Tibial artery (tissue), 4 donors: ENCODE measurements around the gene PDE3A.

Experiments
- DNase-seq, 2 donors: peaks; one replicate each; pipeline ENCODE4 v3.0.0-alpha.2; 2019
- H3K27ac ChIP-seq, 2 donors: fragments of 200-600 bp; sonication (generic) in 1 of 2; 1 replicate in 1 of 2; 2 replicates in 1 of 2; pipeline ENCODE4 v1.5.1; 2018 to 2019; ENCODE audit warnings: mild to moderate bottlenecking in 1 of 2
- H3K27me3 ChIP-seq, 2 donors: fragments of 200-600 bp; sonication (generic) in 1 of 2; one replicate each; pipeline versions ENCODE4 v1.5.1 to v1.6.0; 2016 to 2019
- H3K36me3 ChIP-seq, 3 donors: fragments of 200-600 bp; sonication (generic) in 2 of 3; one replicate each; pipeline ENCODE4 v1.5.1; 2016 to 2019; ENCODE audit warnings: mild to moderate bottlenecking in 2 of 3
- H3K4me1 ChIP-seq, 4 donors: fragments of 200-600 bp; sonication (generic) in 2 of 4; 1 replicate in 3 of 4; 2 replicates in 1 of 4; pipeline ENCODE4 v1.5.1; 2016 to 2019
- H3K4me3 ChIP-seq, 2 donors: fragments of 200-600 bp; sonication (generic) in 1 of 2; 1 replicate in 1 of 2; 2 replicates in 1 of 2; pipeline ENCODE4 v1.5.1; 2018 to 2019; ENCODE audit warnings: mild to moderate bottlenecking in 2 of 2
- H3K9me3 ChIP-seq, 3 donors: fragments of 200-600 bp; sonication (generic) in 1 of 3; one replicate each; pipeline ENCODE4 v1.5.1; 2016 to 2019
- intact Hi-C: fragments of 100-400 bp; cut with DNase I; formaldehyde crosslinking; loops from one replicate; pipeline ENCODE4 v1.15.0; 2023; ENCODE audit warnings: low total_unique reads
- TF ChIP-seq, protein P1 (sequence below), 2 experiments: fragments of 200-600 bp in 1 of 2; fragments of 450-650 bp in 1 of 2; IDR thresholded peaks; one replicate each; pipeline ENCODE4 v1.5.1; 2017 to 2019; ENCODE audit warnings: antibody characterized with exemption in 2 of 2, mild to moderate bottlenecking in 1 of 2, moderate library complexity in 1 of 2

Gene PDE3A

GRCh38 chr12:20424841-20425240 lies 56.5 kb downstream of the PDE3A start:
- peaks cover 0 to 79% (median 22%) of the 10 kb centered on the region in 4 donors for H3K4me1 ChIP-seq
- no peaks in the 10 kb centered on the region for H3K27me3 ChIP-seq
- H3K4me3 ChIP-seq, result no peak overlapping the region
- H3K36me3 ChIP-seq, result no peaks in the 10 kb centered on the region
- H3K27ac ChIP-seq, result peak overlapping the region in 1 of 2 donors; percentile 47
- intact Hi-C loops, result no loop called here
- H3K9me3 ChIP-seq, result no peaks in the 10 kb centered on the region
- TF ChIP-seq, protein P1, sequence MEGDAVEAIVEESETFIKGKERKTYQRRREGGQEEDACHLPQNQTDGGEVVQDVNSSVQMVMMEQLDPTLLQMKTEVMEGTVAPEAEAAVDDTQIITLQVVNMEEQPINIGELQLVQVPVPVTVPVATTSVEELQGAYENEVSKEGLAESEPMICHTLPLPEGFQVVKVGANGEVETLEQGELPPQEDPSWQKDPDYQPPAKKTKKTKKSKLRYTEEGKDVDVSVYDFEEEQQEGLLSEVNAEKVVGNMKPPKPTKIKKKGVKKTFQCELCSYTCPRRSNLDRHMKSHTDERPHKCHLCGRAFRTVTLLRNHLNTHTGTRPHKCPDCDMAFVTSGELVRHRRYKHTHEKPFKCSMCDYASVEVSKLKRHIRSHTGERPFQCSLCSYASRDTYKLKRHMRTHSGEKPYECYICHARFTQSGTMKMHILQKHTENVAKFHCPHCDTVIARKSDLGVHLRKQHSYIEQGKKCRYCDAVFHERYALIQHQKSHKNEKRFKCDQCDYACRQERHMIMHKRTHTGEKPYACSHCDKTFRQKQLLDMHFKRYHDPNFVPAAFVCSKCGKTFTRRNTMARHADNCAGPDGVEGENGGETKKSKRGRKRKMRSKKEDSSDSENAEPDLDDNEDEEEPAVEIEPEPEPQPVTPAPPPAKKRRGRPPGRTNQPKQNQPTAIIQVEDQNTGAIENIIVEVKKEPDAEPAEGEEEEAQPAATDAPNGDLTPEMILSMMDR (IDR thresholded peaks at IDR 0.05), result no peak
- DNase-seq, result no peak

DNA sequence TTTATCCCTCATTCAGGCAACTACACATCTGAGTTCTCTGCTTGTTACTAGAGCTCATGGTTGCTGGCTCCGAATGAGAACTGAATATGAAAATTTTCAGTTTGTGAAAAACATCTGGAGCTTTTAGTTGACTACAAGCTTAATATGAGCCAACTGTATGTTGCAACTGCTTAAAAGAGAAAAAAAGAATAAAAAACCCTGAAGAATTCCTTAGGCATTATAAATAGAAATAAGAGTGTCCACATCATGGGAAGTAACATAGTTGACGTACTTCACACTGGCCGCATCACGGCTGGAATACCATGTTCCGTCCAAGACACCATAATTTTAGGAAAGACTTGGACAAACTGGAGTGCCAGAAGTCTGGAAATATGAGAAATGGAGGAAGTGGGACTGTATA lies 57.9 kb downstream of the PDE3A start:
- peak overlapping the region in 1 of 2 donors; percentile 3 for H3K4me3 ChIP-seq
- peak overlapping the region; percentile 47 to 58 for H3K27ac ChIP-seq
- H3K4me1 ChIP-seq, result peaks cover 0 to 79% (median 23%) of the 10 kb centered on the region in 4 donors
- H3K9me3 ChIP-seq, result no peaks in the 10 kb centered on the region
- intact Hi-C loops, result no loop called here
- DNase-seq, result peak; percentile 62 to 74
- TF ChIP-seq, protein P1 (IDR thresholded peaks at IDR 0.05), result no peak
- no peaks in the 10 kb centered on the region for H3K36me3 ChIP-seq
- H3K27me3 ChIP-seq, result no peaks in the 10 kb centered on the region

DNA sequence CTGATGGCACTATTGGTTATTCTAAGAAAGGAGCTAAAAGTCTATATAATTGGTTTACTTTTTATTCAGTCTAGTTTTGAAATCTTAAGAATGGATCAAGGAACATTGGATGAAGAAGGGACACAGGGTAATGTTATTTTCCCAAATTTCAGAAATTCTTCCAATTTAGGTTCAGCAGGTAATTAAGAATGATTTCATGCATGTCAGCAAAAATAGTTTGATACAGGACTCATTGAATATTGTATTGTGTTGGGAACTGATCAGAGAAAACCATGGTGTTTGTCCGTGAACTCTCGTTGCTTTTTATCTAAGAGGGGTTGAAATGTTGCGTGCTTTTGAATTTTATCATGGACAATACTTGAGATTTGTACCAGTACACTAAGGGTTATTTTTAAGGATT lies 58.6 kb downstream of the PDE3A start:
- peak overlapping the region; percentile 47 to 58 for H3K27ac ChIP-seq
- no peak overlapping the region for H3K4me3 ChIP-seq
- H3K27me3 ChIP-seq, result no peaks in the 10 kb centered on the region
- H3K9me3 ChIP-seq, result no peaks in the 10 kb centered on the region
- intact Hi-C loops, result no loop called here
- TF ChIP-seq, protein P1 (IDR thresholded peaks at IDR 0.05), result no peak
- DNase-seq, result no peak
- H3K36me3 ChIP-seq, result no peaks in the 10 kb centered on the region
- H3K4me1 ChIP-seq, result peaks cover 0 to 80% (median 24%) of the 10 kb centered on the region in 4 donors

- no peaks in the 10 kb centered on the region for H3K27me3 ChIP-seq
- TF ChIP-seq, protein P1 (IDR thresholded peaks at IDR 0.05), result no peak
- peak overlapping the region; percentile 31 for H3K27ac ChIP-seq
- intact Hi-C loops, result no loop called here
- peak overlapping the region in 1 of 2 donors; percentile 4 for H3K4me3 ChIP-seq
- H3K9me3 ChIP-seq, result no peaks in the 10 kb centered on the region
- no peaks in the 10 kb centered on the region for H3K36me3 ChIP-seq
- DNase-seq, result no peak
- peaks cover 0 to 88% (median 19%) of the 10 kb centered on the region in 4 donors for H3K4me1 ChIP-seq
These were observed 61.5 kb downstream of the PDE3A start for GRCh38 chr12:20429852-20430251.

GRCh38 chr12:20432290-20432689 lies 64.0 kb downstream of the PDE3A start:
- Histone ChIP-seq H3K4me3 (no peak overlapping the region), H3K27ac (peak overlapping the region in 1 of 2 donors; percentile 8), H3K36me3 (no peaks in the 10 kb centered on the region), H3K9me3 (no peaks in the 10 kb centered on the region), H3K4me1 (peaks cover 0 to 88% (median 15%) of the 10 kb centered on the region in 4 donors), H3K27me3 (no peaks in the 10 kb centered on the region)
- TF ChIP-seq, protein P1 (IDR thresholded peaks at IDR 0.05), result no peak
- intact Hi-C loops, result no loop called here
- DNase-seq, result no peak

DNA sequence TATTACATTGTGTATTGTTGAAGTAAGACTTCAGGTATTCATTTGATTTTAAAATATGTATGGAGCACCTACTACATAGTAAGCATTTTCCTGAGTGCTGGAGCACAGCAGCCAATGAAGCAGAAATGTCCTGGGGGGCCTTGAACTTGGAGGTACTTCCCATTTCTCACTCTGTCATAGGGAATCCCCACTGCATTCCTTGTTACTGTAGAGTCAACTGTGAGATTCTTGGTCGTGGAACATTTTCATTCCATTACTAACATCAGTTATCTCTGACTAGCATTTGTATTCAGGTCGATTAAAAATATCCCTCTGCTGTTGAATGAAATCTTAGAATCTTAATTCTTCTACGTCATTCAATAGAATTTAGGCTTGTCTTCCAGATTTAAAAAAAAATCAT lies 66.7 kb downstream of the PDE3A start:
- no peaks in the 10 kb centered on the region for H3K9me3 ChIP-seq
- H3K27ac ChIP-seq, result peak overlapping the region; percentile 37 to 48
- H3K27me3 ChIP-seq, result no peaks in the 10 kb centered on the region
- intact Hi-C loops, result no loop called here
- no peaks in the 10 kb centered on the region for H3K36me3 ChIP-seq
- no peak overlapping the region for H3K4me3 ChIP-seq
- TF ChIP-seq, protein P1 (IDR thresholded peaks at IDR 0.05), result no peak
- no peak for DNase-seq
- peaks cover 0 to 100% (median 19%) of the 10 kb centered on the region in 4 donors for H3K4me1 ChIP-seq
